GM19455 (cell line): ENCODE measurements around the gene DNAJC4.

ENCODE experiments used
- ATAC-seq: cut with Tn5 transposase; IDR thresholded peaks from one replicate; pipeline ENCODE4 v1.9.1; 2021; ENCODE audit not compliant: unreplicated experiment

The DNAJC4 gene

DNA sequence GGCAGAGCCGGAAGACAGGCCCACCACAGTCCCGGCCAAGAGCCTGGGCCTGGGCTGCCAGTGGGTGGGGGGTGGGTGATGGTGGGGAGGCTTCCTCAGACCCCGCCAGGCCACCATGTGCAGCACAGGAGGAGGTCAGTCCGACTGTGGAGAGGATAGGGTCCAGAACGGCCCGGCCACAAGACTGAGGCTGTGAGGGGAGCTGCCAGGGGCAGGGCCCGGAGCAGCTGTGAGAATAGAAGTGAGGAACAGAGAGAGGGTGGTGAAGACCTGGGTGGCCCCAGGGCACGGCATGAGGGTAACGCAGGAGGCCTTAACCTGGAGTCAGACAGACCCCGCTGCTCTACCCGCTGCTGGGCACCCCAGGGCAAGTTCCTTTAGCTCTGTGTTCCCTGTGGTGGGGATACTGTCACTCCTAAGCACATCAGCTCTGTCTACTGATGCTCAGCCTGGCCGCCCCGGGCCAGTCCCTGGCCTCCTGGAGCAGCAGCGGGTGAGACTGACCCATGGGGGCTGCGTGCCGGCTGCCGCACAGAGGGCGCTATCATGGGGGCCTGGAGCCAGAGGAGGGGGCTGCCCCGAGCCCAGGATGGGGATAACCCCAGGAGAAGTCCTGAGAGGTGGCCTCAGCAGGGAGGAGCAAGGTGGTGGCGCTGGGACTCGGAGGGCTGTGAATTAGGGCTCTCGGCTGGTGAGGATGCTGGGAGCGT, 22.1 kb upstream of the DNAJC4 start:
- peak; percentile 2 for ATAC-seq

GRCh38 chr11:64208796-64209562, 21.4 kb upstream of the DNAJC4 start:
- no peak for ATAC-seq

DNA sequence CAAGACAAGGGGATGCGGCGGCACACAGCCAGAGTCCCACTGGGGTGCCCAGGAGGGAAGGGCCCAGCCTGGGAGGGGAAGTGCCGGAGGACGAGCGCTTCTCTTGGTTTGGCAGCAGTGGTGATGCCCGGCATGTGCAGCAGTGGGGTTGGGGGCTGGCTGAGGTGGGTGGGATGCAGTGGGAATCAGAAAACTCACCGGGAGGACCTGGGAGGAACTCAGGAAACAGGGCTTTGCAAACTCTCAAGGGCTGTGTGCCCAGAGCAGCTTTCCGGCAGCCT, 20.8 kb upstream of the DNAJC4 start:
- ATAC-seq = no peak

GRCh38 chr11:64210301-64211020, 19.9 kb upstream of the DNAJC4 start:
- no peak for ATAC-seq

GRCh38 chr11:64211181-64211872, 19.0 kb upstream of the DNAJC4 start:
- ATAC-seq = no peak

GRCh38 chr11:64216879-64217278, 13.5 kb upstream of the DNAJC4 start:
- ATAC-seq = no peak

GRCh38 chr11:64218628-64219353, 11.6 kb upstream of the DNAJC4 start:
- no peak for ATAC-seq

GRCh38 chr11:64219354-64219684, 11.0 kb upstream of the DNAJC4 start:
- no peak for ATAC-seq

DNA sequence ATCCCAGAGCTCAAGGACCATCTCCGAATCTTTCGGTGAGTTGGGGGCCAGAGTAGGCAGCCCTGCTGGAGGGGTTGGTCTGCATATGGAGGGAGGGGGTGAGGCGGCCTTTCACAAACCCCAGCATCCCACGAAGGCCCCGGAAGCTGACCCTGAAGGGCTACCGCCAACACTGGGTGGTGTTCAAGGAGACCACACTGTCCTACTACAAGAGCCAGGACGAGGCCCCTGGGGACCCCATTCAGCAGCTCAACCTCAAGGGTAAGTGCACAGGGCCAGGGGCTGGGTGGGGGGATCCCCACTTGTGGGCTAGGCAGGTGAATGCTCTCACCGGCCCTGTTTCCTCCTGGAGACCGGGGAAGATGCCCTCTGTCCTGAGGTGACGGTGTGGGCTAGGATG, 10.6 kb upstream of the DNAJC4 start:
- ATAC-seq = no peak

DNA sequence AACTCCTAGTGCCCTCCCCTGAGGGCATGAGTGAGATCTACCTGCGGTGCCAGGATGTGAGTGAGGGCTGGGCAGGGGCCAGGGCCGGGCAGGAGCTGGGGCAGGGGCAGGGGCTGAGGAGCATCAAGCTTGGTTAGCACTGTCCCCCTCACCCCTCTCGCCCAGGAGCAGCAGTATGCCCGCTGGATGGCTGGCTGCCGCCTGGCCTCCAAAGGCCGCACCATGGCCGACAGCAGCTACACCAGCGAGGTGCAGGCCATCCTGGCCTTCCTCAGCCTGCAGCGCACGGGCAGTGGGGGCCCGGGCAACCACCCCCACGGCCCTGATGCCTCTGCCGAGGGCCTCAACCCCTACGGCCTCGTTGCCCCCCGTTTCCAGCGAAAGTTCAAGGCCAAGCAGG, 10.1 kb upstream of the DNAJC4 start:
- ATAC-seq = no peak

DNA sequence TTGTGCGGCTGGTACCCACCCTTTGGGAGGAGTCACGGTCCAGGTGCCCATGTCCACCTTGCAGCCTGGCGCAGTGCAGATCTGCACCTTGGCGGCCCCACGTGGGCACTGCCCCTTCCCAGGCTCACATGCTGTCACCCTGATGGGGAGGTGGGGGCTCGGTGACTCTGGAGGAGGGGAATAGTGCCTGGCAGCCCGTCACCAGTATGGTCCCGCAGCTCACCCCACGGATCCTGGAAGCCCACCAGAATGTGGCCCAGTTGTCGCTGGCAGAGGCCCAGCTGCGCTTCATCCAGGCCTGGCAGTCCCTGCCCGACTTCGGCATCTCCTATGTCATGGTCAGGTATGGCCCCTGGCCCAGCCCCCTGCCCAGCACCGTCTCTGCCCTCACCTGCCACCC, 9.6 kb upstream of the DNAJC4 start:
- ATAC-seq = no peak

DNA sequence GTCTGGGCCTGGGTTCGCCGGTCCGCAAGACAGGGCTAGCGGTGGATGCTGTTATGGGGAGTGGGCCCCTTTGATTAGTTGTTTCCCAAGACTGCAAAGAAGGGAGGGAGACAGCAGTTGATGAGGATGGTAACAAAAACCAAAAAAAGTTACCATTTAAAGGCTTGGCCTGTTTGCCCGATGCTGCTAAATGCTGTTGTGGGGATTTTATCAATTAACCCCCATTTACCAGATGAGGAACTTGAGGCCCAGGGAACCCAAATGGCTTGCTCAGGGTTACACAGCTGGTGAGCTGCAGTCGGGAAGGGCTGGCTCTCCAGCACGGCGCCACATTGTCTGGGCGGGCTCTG, 7.7 kb upstream of the DNAJC4 start:
- no peak for ATAC-seq

DNA sequence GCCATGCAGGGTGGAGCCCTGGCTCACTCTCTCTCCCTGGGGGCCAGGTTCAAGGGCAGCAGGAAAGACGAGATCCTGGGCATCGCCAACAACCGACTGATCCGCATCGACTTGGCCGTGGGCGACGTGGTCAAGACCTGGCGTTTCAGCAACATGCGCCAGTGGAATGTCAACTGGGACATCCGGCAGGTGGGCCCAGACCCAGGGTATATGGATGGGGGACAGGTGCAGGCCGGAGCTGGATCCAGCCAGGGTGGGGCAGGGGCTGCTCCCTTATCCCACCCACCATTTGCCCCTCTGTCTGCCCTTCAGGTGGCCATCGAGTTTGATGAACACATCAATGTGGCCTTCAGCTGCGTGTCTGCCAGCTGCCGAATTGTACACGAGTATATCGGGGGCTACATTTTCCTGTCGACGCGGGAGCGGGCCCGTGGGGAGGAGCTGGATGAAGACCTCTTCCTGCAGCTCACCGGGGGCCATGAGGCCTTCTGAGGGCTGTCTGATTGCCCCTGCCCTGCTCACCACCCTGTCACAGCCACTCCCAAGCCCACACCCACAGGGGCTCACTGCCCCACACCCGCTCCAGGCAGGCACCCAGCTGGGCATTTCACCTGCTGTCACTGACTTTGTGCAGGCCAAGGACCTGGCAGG, 7.2 kb upstream of the DNAJC4 start:
- no peak for ATAC-seq

GRCh38 chr11:64224151-64224890, 6.0 kb upstream of the DNAJC4 start:
- no peak for ATAC-seq

DNA sequence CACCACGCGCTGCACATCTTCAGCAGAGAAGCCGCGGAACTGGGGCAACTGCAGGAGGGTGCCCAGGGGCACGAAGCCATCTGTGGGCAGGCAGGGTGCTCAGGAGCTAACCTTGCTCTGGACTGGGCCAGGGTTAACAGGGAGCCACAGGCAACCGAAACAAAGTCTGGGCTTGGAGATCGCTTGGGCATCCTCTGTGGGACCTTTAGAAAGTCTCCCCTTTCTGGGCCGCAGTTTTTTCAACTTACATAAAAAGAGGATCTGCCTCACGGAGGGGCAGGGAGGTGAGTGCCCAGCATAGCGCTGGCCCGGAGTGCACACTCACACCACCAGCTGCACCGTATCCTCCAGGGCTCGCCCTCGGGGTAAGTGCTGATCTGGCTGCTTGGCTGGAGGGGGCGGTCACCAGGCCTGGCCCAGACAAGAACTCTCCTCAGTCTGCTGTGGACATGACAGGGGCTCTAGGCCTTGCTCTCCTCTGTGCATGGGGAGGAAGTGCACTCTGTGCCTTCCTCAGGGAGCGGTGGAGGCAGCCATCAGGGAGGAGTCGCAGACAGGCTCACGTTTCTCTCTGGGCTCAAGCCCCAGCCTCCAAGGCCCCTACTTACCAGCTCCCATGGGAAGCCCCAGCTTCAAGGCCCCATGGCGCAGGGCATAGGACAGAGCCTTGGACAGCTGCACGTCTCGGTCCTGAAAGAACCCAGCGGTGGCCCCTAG, 5.3 kb upstream of the DNAJC4 start:
- no peak for ATAC-seq

DNA sequence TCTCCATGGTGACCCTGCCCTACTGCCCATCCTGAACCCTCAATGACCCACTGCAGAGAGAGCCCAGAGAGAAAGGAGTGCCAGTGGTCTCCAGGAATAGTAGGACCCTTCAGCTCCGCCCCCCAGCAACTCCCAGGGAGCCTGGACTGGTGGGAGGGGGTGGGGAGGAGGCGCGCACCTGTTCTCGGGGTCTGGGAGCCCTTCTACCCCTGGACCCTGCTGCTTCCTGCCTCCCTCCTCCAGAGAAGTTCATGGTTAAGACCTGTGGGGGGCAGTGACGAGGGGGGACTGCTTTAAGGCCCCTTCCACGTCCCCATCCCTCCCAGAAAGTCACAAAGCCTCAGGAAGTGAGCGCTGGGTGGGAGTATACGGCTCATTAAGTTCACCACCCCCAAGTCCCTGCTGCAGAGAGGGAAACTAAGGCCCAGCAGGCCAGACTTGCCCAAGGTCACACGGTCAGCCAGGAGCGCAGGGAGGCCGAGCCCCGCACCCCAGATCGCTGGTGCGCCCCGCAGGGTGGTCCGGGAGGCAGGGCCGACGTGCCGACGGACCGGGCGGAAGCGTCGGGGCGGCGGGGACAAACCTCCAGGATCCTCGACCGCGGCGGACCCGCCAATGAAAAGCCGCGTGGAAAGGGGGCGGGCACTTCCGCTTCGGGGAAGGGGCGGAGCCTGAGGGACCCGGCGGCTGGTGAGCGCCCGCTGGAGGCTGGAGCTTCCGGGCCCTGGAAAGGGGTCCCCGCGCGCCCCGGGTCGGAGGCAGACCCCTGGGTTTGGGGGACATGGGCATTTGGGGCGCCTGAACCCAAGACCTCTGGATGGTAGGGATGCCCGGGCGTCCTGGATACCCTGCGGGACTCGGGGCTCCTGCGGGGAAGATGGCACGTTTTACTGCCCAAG, 4.5 kb upstream of the DNAJC4 start, which contains the start of the genes NUDT22 and TRPT1:
NUDT22 (plus strand) TSS at position 667 of the 899 bp plus-strand sequence. CDS start 379 bp downstream, outside the sequence.
TRPT1 (minus strand) TSS at position 579 of the 899 bp plus-strand sequence; CDS start at position 253, 326 bp downstream.
- no peak for ATAC-seq

GRCh38 chr11:64226507-64227051, 3.8 kb upstream of the DNAJC4 start:
- no peak for ATAC-seq
